Activated T-cell treated with anti-CD3 and anti-CD28 coated beads, Interleukin-2, amount 50 U/mL, for 4 hours (primary cell): ENCODE measurements around the gene FSCN2. TPM values are rescaled to one million over a fixed set of nuclear protein-coding genes. Genes with fewer than 3 reads are reported as not detected.
"Not testable (repeated sequence)": the region's sequence is repeated elsewhere in the genome, so short reads cannot be mapped to it uniquely, and the experiment has no call there.

ENCODE experiments used
- ATAC-seq, 2 donors: fragments of 200-7000 bp; cut with Tn5 transposase; one replicate each; pipeline ENCODE4 v1.10.0; 2021
- DNase-seq: peaks from one replicate; pipeline ENCODE4 v3.0.0-alpha.2; 2020
- H3K27me3 Mint-ChIP-seq: one replicate; pipeline ENCODE4 v1.8.0; 2021; ENCODE audit warnings: low read depth, mixed read lengths
- H3K36me3 Mint-ChIP-seq: one replicate; pipeline ENCODE4 v1.8.0; 2022; ENCODE audit warnings: mixed read lengths; ENCODE audit not compliant: insufficient read depth
- H3K4me1 Mint-ChIP-seq: one replicate; pipeline ENCODE4 v1.8.0; 2021; ENCODE audit warnings: low read depth, mixed read lengths
- H3K4me3 Mint-ChIP-seq: one replicate; pipeline ENCODE4 v1.8.0; 2021; ENCODE audit warnings: mild to moderate bottlenecking, moderate library complexity, mixed read lengths
- H3K9me3 Mint-ChIP-seq: one replicate; pipeline ENCODE4 v1.8.0; 2021; ENCODE audit warnings: mixed read lengths
- total RNA-seq, 3 donors: library from RNA; stranded (reverse); gene quantifications; one replicate each; pipeline ENCODE4 v1.2.1, GENCODE V29; 2021

Gene FSCN2
- total RNA-seq, 3 donors from 2014 or later, result 0.33 to 0.58 TPM; not detected in 1

- DNase-seq (no peak), ATAC-seq (no peak)
- H3K4me3 Mint-ChIP-seq, result no peak overlapping the region
- H3K9me3 Mint-ChIP-seq, result no peaks in the 10 kb centered on the region
- no peaks in the 10 kb centered on the region for H3K36me3 Mint-ChIP-seq
- H3K4me1 Mint-ChIP-seq, result peaks cover 4% of the 10 kb centered on the region
- H3K27me3 Mint-ChIP-seq, result peaks cover 19% of the 10 kb centered on the region
These were observed 3.9 kb upstream of the FSCN2 start for GRCh38 chr17:81524039-81524864.

DNA sequence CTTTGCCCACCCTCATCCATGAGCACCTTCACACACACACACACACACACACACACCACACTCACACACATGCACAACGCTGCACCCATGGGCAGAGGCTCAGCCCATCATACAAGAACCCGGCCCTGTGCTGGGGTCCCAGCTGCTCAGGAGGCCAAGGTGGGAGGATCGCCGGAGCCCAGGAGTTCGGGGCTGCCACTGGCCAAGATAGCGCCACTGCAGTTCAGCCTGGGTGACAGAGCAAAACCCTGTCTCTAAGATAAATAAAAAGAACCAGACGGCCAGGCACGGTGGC, 3.4 kb upstream of the FSCN2 start:
- Mint-ChIP-seq H3K4me1 (peaks cover 4% of the 10 kb centered on the region), H3K4me3 (no peak overlapping the region), H3K9me3 (no peaks in the 10 kb centered on the region), H3K36me3 (no peaks in the 10 kb centered on the region), H3K27me3 (peaks cover 19% of the 10 kb centered on the region)
- ATAC-seq (no peak), DNase-seq (no peak)

DNA sequence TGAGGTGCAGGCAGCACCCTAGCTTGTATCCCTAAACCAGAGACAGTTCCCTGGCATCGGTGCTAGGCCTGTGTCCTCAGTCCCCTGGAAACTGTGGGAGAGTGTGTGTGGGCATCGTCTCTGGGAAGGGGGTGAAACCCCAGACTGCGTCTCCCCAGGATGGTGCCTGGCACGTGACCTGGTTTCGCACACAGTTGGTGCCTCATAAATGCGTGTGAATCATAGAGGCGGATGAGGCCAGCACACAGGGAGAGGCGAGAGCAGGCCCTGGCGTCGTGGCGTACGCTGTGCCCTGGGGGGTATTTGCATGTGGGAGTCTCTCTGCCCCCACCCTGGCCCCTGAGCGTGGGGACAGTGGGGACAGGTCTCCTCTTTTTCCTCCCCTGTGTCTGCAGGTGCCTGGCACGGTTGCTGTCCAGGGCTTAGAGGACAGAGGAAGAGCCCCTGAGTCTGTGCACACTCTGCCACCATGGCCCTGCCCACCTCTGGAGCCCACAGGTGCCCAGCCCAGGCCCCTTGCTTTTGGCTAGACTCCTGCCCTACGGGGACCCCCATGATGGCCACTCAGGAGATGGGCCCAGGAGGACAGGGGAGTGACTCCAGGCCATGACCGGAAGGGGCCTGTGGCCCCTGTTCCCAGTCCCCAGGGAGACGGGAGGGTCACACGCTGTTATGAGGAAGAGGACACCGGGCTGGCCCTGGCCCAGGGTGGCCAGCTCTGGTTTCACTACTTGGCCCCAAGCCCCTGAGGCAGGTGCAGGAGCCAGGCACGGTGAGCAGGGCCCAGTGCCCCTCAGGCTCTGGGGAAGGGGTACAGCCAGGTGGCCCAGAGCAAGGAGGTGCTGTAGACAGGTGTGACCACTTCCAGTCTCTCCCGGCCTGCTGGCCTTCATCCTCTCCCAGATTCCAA, 1.3 kb upstream of the FSCN2 start:
- Mint-ChIP-seq H3K4me3 (no peak overlapping the region), H3K4me1 (no peaks in the 10 kb centered on the region), H3K27me3 (peaks cover 19% of the 10 kb centered on the region), H3K36me3 (no peaks in the 10 kb centered on the region), H3K9me3 (no peaks in the 10 kb centered on the region)
- peak in 1 of 2 donors; percentile 15 for ATAC-seq
- no peak for DNase-seq

GRCh38 chr17:81528384-81528650, 140 bp downstream of the FSCN2 start:
- H3K36me3 Mint-ChIP-seq, result no peaks in the 10 kb centered on the region
- ATAC-seq (no peak), DNase-seq (no peak)
- peaks cover 18% of the 10 kb centered on the region for H3K27me3 Mint-ChIP-seq
- no peaks in the 10 kb centered on the region for H3K9me3 Mint-ChIP-seq
- no peaks in the 10 kb centered on the region for H3K4me1 Mint-ChIP-seq
- H3K4me3 Mint-ChIP-seq, result no peak overlapping the region

- Mint-ChIP-seq H3K9me3 (no peaks in the 10 kb centered on the region), H3K27me3 (peaks cover 21% of the 10 kb centered on the region)
- no peak for DNase-seq
These were observed 667 bp downstream of the FSCN2 start for GRCh38 chr17:81528651-81529436.

DNA sequence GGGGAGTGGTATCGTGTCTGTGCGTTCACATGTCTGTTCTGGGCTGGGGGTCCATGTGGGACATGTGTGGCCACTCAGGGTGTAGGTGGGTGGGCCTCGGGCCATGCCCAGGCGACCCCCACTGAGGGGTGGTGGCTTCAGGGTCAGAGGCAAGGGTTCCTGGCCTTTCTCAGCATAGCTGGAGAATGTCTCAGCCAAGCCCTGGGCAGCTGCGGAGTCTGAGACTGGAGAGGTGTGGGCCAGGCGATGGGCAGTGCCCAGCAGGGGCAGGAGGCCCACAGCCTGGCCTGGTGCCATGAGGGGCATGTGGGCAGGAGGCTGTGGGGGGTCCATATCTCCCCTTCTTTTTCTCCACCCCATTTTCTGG, 1.2 kb downstream of the FSCN2 start:
- no peak for DNase-seq
- H3K4me3 Mint-ChIP-seq, result no peak overlapping the region
- ATAC-seq, result no peak
- H3K4me1 Mint-ChIP-seq, result no peaks in the 10 kb centered on the region
- peaks cover 24% of the 10 kb centered on the region for H3K27me3 Mint-ChIP-seq
- no peaks in the 10 kb centered on the region for H3K36me3 Mint-ChIP-seq
- H3K9me3 Mint-ChIP-seq, result no peaks in the 10 kb centered on the region

More at GRCh38 chr17:81528651-81529436, 667 bp downstream of the FSCN2 start:
- Mint-ChIP-seq H3K36me3 (no peaks in the 10 kb centered on the region), H3K4me3 (no peak overlapping the region), H3K4me1 (no peaks in the 10 kb centered on the region)
- ATAC-seq, result no peak

GRCh38 chr17:81531013-81531412, 2.8 kb downstream of the FSCN2 start:
- DNase-seq, H3K4me1 Mint-ChIP-seq, H3K9me3 Mint-ChIP-seq, ATAC-seq, H3K36me3 Mint-ChIP-seq, H3K4me3 Mint-ChIP-seq: not testable (repeated sequence)
- peaks cover 18% of the 10 kb centered on the region for H3K27me3 Mint-ChIP-seq

GRCh38 chr17:81531998-81532404, 3.8 kb downstream of the FSCN2 start:
- DNase-seq, ATAC-seq, H3K4me3 Mint-ChIP-seq, H3K4me1 Mint-ChIP-seq, H3K9me3 Mint-ChIP-seq, H3K36me3 Mint-ChIP-seq: not testable (repeated sequence)
- peaks cover 12% of the 10 kb centered on the region for H3K27me3 Mint-ChIP-seq

DNA sequence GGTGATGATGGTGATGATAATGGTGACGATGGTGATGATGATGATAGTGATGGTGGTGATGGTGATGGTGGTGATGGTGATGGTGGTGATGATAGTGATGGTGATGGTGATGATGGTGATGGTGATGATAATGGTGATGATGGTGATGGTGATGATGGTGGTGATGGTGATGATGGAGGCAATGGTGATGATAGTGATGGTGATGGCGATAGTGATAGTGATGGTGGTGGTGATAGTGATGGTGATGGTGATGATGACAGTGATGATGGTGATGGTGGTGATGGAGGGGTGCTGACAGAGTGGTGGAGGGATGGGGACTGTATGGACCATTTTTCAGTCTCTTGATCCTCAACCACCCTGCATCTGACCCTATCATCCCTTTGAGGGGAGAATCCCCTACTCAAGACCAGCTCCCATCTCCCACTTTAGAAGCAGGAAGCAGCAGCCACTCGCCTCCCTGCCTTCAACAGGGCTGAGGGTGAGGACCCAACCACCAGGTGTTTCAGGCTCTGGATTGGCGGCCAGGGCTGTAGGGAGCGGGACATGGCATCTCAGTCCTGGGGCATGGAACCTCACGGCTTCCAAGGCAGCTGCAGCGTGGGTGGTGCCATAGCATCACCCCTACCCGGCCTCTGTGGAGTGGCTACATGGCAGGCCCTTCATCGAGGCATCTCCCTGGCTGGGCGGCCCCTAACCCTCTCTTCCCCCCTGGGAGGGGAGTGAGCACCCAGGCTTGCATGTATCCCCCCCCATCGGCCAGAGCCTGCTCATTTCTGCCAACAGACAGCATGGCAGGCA, 4.5 kb downstream of the FSCN2 start:
- H3K9me3 Mint-ChIP-seq, result no peaks in the 10 kb centered on the region
- no peak for ATAC-seq
- peaks cover 12% of the 10 kb centered on the region for H3K27me3 Mint-ChIP-seq
- no peak overlapping the region for H3K4me3 Mint-ChIP-seq
- H3K36me3 Mint-ChIP-seq, result no peaks in the 10 kb centered on the region
- no peak for DNase-seq
- no peaks in the 10 kb centered on the region for H3K4me1 Mint-ChIP-seq

DNA sequence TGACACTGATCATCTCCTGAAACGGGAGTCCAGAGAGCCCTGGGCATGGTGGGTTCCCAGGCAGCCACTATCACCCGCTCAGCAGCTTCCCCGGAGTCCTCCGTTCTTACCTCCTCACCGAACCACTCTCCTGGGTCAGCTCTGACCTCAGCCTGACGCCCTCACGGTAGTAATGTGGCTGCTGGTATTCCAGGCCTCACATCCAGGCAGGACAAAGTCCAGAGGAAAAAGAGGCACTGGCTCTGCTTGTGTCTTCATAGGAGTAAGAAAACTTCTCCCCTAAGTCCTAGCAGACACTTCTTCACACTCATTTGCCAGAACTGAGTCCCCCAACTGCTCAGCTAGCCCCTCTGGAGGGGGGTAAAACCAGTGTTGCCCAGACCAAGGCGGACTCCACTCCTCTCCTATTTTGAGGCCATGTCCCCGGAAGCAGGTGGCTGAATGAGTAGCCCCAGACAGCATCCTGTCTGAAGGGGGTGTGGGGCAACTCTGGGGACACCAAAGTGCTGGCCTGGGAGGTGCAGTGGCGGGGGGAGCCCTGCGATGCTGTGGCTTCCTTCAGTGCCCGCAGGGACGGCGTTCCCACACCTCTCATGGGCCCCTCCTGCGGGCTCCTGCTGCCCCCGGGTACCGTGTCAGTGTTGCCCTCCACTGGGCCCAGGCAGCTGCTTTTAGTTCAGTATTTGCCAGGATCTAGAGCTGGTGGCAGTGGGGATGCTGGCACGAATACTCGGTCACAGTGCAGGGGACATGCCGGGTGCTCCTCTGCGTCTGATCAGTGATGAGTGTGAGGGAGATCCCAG, 5.4 kb downstream of the FSCN2 start:
- ATAC-seq (no peak), DNase-seq (no peak)
- Mint-ChIP-seq H3K4me3 (no peak overlapping the region), H3K36me3 (peaks cover 3% of the 10 kb centered on the region), H3K27me3 (peaks cover 16% of the 10 kb centered on the region), H3K9me3 (no peaks in the 10 kb centered on the region), H3K4me1 (no peaks in the 10 kb centered on the region)

DNA sequence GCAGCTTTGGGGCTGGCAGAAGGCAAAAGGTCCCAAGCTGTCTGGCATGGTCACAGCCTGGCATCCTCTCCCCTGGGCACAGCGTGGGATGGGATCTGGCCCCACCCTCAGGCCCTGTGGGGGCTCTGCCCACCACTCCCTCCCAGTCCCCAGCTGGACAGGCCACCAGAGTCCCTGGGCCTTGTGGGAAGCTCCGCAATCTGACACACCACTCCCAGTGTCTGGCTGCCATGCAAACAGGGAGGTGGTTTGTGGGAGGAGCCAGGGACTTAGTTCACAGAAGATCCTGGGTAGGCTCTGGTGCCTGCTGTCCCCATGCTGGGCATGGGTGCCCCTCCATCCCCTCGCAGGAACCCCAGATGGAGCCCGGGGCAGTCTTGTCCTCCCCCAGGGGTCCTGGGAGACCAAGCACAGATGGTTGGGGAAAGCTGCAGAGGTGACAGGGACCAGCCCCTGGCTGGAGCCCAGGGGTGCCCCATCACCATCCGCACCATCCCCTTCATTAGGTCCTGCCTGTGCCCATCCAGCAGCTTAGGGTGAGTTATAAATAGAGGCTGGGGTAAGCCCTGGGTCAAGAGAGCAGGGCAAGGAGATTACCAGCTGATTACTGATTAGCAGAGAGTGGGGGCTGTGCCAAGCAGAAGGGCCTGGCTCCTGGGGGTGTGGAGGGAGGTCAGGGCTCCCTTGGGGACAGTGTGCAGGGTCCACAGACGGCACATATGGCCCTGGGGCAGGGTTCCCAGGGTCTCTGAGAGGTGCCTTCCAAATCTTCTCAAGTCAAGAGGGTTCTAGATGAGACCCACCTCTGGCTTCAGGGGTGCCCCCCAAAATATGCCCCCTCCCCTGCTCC, 6.2 kb downstream of the FSCN2 start:
- Mint-ChIP-seq H3K4me3 (no peak overlapping the region), H3K4me1 (no peaks in the 10 kb centered on the region), H3K9me3 (no peaks in the 10 kb centered on the region), H3K27me3 (peaks cover 16% of the 10 kb centered on the region), H3K36me3 (peaks cover 3% of the 10 kb centered on the region)
- DNase-seq, result no peak
- no peak for ATAC-seq

DNA sequence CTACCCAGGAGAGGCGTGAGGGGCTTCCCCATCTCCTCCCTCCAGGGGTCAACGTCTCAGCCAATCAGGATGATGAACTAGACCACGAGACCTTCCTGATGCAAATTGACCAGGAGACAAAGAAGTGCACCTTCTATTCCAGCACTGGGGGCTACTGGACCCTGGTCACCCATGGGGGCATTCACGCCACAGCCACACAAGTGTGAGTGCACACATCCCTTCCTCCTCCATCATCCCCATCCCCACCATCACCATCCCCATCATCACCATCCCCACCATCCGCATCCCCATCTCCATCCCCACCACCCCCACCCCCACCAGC, 6.8 kb downstream of the FSCN2 start:
- DNase-seq, result no peak
- H3K36me3 Mint-ChIP-seq, result peaks cover 3% of the 10 kb centered on the region
- no peaks in the 10 kb centered on the region for H3K9me3 Mint-ChIP-seq
- no peaks in the 10 kb centered on the region for H3K4me1 Mint-ChIP-seq
- ATAC-seq, result no peak
- peaks cover 16% of the 10 kb centered on the region for H3K27me3 Mint-ChIP-seq
- no peak overlapping the region for H3K4me3 Mint-ChIP-seq
